GM10847 (cell line): ENCODE measurements around the gene MYL7.
A peak's percentile ranks its signal among the peaks of the same experiment; 100 is the strongest.

Experiments used
- POLR2A ChIP-seq: IDR thresholded peaks from 2 replicates; pipeline ENCODE4 v1.6.1; 2011; ENCODE audit not compliant: insufficient read length; ENCODE audit errors: extremely low read depth

MYL7 gene

GRCh38 chr7:44131173-44132029, 9.7 kb downstream of the MYL7 start:
- TF ChIP-seq POLR2A, result no peak

DNA sequence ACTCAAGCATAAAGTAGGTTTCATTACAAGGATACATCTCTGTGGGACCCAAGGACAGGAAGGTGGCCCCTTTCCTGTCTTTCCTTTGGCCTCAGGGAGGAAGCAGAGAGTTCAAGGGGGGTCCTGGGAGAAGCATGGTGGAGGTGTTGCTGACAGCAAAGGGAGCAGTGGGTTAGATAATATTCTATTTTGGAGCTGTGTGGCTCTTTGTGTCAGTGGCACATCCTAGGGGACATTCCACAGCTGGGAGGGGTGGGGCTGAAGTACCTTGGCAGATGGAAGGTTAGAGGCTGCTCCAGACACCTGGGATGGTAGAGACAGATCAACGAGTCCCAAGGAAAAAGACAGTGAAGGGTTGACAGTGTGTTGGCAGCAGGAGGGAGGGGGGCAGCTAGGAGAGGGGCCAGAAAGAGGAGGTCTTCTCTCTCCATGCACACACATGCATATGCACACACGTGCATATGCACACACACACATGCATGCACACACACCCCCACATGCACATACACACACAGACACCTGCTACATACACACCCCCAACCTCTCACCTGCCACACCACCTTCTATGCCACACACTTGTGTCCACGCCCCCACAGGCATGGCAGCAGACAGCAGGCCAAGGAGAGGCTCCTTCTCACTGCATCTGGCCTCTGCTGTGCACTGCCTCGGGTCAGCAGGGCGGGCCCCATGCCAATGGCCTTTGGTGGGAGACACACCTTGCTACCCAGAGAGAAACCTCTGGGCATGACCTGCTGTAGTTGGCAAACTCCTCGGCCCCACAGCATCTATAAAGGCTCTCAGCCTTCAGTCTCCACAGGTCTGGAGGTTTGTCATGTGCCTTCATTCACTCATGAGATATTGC, 12.2 kb downstream of the MYL7 start:
- TF ChIP-seq POLR2A, result no peak

- TF ChIP-seq POLR2A, result no peak
Observed at GRCh38 chr7:44127161-44127560, 14.0 kb downstream of the MYL7 start.

DNA sequence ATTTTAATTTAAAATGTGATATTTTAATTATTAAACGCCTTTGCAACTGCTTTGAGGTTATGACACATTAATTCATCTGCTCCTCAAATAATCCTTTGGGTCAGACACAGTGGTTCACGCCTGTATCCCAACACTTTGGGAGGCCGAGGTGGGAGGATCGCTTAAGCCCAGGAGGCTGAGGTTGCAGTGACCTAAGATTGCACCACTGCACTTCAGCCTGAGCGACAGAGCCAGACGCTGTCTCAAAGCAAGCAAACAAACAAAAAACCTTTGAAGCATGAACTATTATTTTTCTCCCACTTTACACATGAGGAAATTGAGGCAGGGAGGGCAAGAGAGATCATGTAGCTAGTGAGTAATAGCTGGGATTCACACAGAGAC, 16.3 kb downstream of the MYL7 start:
- TF ChIP-seq POLR2A, result no peak

- TF ChIP-seq POLR2A, result peak; percentile 48
Observed at GRCh38 chr7:44123190-44124003, 17.7 kb downstream of the MYL7 start, which contains the start of gene POLD2. POLD2 (minus strand) TSS chr7:44123548; CDS start chr7:44122053, 1,495 bp downstream.

DNA sequence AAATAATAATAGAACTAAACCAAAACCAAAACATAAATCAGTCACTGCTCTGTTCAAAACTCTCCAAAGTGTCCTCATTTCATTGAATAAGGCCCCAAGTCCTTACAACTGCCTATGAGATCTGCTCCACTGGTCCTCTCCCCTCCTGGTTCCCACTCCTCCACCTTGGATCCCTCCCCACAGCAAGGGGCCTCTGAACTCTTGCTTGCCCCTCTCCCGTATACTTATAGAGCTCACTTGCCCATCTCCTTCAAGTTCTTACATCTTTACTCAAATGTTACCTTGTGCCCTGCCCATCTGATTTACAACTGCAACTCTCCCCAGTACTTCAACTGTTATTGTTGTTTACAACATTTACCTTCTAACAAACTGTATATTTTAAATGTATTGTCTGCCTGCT, 18.6 kb downstream of the MYL7 start:
- no peak for TF ChIP-seq POLR2A

DNA sequence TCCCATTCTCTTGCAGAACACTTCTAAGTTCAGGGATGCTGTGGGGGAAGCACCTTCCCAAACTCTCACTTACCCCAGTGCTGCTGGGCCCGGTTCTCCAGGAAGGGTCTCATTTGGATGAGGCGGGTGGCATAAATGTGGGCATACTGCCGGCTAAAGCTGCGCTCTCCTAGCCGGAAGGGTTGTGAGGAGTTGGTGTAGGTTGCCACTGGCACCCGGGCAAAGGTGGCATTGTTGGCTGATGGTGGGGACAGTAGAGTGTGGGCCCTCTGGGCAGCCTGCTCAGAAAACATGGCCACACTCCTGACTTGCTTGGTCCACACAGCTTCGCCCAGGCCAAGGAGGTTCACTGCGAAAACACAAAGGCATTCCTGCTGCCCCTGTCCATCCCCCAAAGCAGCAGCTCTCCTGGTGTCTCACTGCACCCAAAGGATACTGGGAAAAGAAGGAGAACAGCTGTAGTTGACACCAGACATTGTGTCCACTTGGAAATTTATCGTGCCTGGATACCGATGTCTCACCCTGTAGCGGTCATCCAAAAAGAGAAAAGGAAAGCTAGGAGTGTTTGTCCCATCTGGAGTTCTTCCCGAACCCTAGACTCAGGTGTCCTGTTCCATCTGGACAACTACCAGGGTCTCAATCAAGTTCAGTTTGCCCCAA, 19.2 kb downstream of the MYL7 start:
- no peak for TF ChIP-seq POLR2A

DNA sequence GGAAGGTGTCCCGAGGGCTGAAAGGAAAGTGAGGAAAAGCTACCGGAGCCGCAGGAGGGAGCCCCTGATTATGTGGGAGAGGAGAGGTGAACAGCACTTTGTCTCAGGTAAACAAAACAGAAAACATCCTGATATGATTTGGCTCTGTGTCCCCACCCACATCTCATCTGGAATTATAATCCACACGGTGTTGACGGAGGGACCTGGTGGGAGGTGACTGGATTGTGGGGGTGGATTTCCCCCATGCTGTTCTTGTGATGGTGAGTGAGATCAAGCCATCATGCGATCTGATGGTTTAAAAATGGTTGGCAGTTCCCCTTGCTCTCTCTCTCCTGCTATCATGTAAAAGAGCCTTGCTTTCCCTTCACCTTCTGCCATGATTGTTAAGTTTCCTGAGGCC, 20.7 kb downstream of the MYL7 start:
- no peak for TF ChIP-seq POLR2A

- TF ChIP-seq POLR2A, result no peak
Observed at GRCh38 chr7:44119829-44120380, 21.2 kb downstream of the MYL7 start.

DNA sequence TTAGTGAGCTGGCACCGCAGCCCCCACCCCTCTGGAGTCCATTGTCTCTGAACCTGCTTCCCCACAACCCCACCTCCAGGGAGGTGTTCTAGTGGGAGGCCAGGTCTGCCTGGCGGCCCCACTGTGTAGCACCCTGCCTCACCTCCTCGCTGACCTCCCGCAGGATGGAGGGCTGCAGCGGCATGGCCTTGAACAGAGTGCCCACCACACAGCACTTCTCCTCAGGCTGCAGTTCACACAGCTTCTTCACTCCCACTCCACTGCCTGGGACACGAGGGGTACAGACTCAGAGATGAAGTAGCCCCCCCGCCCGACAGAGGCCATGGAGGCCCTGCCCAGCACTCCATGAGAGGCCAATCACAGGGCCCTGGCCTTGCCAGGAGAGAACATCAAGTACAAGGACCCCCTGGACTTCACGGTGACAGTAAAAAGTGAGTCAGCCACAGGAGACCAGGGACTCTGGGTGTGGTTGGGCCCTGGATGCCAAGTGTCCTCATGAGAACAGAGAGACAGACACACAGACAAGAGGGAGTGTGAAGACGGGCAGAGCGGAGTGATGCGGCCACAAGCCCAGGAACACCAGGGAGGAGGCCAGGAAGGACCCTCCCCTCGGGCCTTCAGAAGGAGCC, 23.2 kb downstream of the MYL7 start:
- TF ChIP-seq POLR2A, result no peak

DNA sequence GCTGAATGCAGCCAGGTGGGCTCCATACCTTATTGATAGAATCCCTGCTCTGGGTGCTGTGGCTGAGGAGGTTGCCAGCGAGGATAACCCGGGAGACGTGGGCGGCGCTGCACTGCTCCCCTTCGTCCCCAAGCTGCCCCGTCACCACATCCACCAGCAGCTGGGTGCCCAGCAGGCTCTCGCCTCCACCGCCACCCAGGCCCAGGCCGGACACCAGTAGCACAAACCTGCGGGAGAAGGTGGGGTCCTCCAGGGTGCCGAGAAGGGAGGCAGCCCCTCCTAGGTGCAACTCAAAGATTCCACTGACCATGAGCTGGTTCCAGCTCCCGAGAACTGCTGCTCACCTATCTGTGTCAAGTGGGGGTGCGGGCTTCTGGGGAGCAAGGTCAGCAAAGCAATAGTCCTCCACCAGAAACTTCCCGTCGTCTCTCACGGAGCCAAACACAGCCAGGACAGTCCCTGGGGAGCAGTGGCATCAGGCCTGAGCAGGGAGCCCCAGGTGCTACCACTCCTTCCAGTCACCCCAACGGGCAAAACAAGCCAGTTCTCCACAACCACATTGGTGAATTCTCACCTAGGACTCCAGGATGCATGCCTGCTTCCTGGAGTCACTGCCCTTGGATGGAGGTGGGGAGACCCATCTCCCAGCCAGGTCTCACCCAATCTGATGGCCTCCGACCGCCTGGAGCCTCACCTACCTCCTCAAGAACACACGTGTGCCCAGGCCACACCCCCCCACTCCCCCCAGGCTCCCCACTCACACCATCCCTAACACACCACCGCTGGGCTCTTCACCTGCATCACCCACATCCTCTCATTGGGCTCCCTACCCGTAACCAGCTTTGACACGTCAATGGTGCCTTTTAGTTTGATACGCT, 24.1 kb downstream of the MYL7 start:
- no peak for TF ChIP-seq POLR2A

- no peak for TF ChIP-seq POLR2A
Observed at GRCh38 chr7:44116087-44116788, 24.9 kb downstream of the MYL7 start.
